ENCODE measurements around the gene KRT38.
"Not testable (repeated sequence)": the region's sequence is repeated elsewhere in the genome, so short reads cannot be mapped to it uniquely, and the experiment has no call there.

KRT38 gene

DNA sequence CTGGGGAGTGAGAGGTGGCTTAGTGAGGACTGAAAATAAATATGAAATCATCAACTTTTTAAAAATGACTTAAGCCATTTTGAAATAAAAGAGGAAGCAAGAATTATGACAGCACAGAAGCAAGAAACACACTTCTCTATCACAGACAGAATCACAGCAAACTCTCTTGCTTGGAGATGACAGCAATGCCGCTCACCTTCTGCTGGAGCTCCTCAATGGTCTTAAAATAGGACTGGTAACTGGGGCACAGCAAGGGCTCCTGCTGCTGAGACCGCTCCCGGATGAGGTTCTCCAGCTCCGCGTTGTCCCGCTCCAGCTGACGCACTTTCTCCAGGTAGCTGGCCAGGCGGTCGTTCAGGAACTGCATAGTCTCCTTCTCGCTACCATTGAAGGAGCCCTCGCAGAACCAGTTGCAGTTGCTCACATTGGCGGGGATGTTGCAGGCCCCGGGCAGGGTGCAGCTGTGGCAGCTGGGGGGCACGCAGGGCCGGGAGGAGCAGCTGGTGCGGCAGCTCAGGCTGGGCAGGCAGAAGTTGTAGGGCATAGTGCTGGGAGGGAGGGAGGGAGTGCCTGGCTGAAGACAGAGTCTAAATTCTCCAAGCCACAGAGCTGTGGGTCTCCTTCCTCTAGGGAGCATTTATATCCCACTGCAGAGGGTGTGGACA lies 43.7 kb downstream of the KRT38 start, which contains the start of gene KRT31:
Gene KRT31 (minus strand): TSS at position 613 of the 665 bp plus-strand sequence. CDS start 69 bp downstream, at position 544.
- no peak for DNase-seq (ENCODE audit: low read depth in 4 of 4, low spot score in 1 of 4)

DNA sequence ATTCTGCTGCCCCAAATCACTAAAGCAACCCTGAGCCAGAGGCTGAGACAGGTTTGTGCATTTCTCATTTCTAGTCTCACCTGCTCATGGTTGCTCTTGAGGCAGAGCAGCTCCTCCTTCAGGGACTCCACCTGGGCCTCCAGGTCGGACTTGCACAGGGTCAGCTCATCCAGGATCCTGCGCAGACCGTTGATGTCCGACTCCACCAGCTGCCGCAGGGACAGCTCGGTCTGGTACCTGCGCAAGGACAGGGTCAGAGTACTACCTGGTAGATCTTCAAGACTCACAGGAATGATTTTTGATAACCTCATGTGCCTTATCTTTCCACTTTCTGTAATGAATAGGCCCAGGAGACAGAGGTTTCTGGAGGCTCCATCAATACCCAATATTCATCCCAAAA lies 44.4 kb downstream of the KRT38 start:
- DNase-seq (ENCODE audit: low read depth in 4 of 4, low spot score in 1 of 4) = no peak

DNA sequence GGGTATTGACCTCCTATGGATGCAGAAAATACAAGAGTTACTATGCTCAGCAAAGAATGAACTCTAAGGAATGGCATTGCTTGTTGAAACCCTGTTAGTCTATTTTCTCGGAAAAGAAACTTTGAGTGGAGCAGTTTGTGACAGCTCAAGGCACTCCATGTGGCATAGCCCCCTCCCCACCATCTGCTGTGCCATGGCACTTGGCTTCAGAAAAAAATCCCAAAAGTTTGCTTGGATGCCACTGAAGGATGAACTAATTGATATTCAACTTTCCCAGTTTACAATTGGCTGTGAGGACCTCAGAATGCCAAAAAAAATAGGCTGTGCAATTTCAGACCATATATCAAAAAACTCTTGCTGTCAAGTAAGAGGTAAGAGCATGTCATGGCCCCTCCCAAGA lies 45.2 kb downstream of the KRT38 start:
- no peak for DNase-seq (ENCODE audit: low read depth in 4 of 4, low spot score in 1 of 4)

DNA sequence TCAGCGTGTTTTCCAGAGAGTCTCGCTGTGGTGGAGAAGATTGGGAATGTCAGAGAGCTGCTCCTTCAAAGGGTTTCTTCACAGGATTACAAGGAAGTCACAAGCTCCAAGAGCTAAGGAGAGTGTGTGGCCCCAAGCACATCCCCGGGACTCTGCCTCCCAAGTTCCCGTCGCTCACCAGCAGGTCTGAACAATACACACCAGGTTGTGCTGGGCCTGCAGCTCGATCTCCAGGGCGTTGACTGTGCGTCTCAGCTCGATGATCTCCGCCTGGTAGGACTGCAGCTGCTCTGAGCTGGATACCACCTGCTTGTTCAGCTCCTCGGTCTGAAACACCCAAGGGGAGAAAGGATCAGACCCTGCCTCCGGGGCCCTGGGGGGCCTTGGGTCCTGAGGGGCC lies 45.7 kb downstream of the KRT38 start:
- DNase-seq (ENCODE audit: low read depth in 4 of 4, low spot score in 1 of 4) = not testable (repeated sequence)

DNA sequence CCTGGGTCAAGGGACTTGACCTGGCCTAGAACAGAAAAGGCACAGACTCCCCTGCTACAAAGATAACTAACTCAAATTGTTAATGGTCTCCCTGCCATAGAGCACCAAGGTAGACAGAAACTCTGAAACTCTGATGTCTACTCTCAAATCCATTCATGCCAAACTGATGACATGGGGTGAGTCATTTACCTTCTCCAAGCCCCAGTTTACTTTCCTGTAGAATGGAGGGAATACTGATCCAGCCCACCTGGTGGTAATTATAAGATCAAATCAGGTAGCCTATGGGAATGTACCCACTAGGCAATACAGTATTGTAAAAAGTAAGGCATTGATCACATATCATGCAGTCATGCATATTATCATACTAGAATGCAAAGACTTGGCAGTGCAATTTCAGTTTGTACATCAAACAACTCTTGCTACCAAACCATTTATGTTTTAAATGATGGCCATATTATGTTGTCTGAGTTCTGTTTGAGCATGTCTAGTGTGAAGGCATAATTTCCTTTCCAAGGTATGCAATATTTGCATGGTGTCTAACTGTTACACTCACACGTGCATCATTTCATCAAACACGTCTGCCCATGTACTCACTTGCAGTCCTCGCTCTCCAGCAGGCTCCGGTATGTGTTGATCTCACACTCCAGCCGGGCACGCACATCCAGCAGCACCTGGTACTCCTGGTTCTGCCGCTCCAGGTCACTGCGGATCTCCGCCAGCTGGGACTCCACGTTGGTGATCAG lies 46.4 kb downstream of the KRT38 start:
- no peak for DNase-seq (ENCODE audit: low read depth in 4 of 4, low spot score in 1 of 4)

DNA sequence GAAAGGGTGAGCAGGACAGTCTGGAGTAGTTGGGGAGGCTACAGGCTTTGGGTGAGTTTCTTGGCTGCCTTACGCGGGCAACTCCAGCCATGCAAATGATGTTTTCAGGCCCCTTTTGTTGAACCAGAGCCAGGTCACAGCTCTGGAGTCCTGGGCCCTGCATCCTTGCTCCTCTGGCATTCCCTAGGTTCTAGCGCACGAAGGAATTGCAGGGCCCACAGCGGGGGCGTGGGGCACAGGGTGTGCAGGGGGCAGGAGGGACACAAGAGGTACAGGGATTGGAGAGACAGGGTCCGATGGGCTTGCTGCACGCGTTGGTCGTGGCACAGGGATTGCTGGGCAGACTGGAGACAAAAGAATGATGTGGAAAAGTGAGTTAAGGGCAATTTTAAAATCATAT lies 47.0 kb downstream of the KRT38 start:
- DNase-seq (ENCODE audit: low read depth in 4 of 4, low spot score in 1 of 4) = no peak

DNA sequence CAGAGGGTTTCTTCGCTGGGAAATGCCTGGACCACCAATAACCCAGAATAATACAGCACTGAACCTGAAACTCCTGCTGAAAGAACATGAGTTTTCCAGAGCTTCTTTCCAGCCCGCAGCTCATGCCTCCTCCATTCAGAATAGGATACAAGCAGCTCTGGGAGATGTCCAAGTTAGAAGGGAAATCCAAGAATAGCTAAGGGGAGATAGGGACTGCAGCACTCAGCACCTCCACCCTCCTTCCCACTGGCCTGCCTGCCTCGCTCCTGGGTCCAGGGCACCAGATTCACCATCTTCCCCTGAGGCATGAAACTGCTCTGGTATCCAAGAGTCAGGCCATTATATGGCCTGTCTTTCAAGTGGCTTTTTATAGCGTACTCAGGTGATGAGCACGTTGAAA lies 47.5 kb downstream of the KRT38 start:
- DNase-seq (ENCODE audit: low read depth in 4 of 4, low spot score in 1 of 4) = no peak

DNA sequence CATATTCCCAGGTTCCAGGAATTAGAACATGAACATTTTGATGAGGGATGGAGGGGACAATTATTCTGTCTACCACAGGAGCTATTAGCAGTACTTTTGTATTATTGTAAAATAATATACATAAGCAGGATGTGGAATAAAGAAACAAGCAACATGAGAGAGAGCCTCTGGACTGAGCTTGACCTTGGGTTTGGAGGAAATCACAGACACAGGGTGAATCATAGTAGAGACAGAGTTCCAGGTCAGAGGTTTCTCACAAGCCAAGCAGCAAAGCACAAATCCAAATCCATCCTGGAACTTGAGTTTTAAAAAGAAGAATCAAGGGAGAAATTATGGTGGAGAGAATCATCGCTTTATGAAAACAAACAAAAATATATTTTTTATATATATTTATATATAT lies 48.5 kb downstream of the KRT38 start:
- no peak for DNase-seq (ENCODE audit: low read depth in 4 of 4, low spot score in 1 of 4)

DNA sequence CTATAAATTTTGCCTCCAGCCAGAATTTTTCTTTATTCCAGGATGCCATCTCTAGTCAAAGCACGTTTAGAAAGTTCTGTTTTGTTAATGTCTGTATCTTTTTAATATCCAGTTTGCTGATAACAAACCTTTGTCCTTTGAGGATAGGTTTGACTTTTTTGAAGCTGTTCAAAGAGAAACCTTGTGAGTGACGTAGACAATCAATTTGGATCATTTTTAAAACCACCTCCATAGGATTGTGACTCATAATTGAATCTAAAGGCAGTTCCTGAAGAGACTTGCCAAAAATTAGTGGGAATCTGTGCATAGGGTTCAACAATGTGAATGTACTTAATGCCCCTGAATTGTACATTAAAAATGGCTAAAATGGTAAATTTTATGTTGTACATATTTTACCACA lies 49.2 kb downstream of the KRT38 start:
- no peak for DNase-seq (ENCODE audit: low read depth in 4 of 4, low spot score in 1 of 4)

DNA sequence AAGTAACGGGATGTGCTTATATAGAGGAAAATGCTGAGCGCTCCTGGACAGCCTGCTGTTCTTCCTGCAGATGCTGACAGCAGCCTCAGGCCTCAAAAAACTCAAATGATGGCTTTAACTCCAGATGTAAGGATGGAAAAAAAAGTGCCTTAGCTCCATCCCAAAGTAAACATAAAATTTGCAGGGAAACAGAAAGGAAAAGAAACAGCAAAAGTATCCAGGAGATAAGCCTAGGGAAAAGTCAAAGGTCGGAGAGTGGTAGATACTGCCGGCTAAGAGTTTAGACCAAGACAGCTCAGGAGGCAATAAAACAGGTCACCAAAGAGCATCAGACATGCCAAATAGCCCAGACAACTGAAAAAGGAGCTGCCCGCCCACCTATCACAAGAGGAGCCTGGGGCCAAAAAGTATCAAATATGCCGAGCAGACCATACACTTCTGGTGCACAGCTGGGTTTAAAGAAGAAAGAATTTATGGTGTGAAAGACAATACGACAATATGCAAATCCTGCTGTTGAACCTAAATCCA lies 50.3 kb downstream of the KRT38 start:
- no peak for DNase-seq (ENCODE audit: low read depth in 4 of 4, low spot score in 1 of 4)

DNA sequence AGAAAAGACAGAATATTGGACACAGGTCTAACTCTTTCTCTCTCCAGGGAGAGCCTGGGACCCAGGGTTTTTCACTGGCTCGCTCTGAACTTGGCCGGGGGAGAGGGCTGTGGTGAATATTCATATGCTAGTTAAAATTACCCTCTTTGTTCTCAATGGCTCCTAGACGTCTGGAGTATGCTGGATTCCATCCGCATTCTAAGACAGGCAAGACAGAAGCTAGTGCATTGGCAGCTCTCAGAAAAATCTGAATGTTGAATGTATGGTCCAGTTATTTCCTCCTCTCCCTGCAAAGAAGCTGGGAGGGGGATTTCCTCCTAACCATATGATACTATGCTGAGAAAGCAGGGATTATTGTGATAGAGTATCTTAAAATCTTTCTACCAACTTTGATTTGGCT lies 53.1 kb downstream of the KRT38 start:
- DNase-seq (ENCODE audit: low read depth in 4 of 4, low spot score in 1 of 4) = no peak

DNA sequence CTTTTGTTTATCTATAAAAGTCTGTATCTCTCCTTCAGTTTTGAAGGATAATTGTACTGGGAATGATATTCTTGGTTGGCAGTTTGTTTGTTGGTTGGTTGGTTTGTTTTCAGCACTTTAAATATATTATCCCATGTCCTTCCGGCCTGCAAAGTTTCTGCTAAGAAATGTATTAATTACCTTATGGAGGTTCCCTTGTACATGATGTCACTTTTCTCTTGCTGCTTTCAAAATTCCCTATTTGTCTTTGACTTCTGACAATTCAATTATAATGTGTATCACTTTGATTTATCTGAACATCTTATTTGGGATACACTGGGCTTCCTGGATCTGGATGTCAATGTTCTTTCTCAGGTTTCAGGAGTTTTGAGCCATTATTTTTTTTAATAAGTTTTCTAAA lies 54.6 kb downstream of the KRT38 start:
- DNase-seq (ENCODE audit: low read depth in 4 of 4, low spot score in 1 of 4) = no peak
